Ovary (tissue), 9 donors: ENCODE data around the gene GIMAP5. TPM values are rescaled to one million over a fixed set of nuclear protein-coding genes. Genes with fewer than 3 reads are reported as not detected.

Source experiments
- DNase-seq, 5 donors: peaks; one replicate each; pipeline ENCODE4 v3.0.0-alpha.2; 2019 to 2020
- H3K27ac ChIP-seq, 2 donors: fragments of 200-600 bp; one replicate each; pipeline versions ENCODE4 v1.5.1 to v1.8.0; 2019 to 2022
- H3K27me3 ChIP-seq: fragments of 200-600 bp; one replicate; pipeline ENCODE4 v1.8.0; 2022
- H3K36me3 ChIP-seq: fragments of 200-600 bp; sonication (generic); one replicate; pipeline ENCODE4 v1.5.1; 2019
- H3K4me1 ChIP-seq: one replicate; pipeline ENCODE4 v1.8.1; 2013; ENCODE audit warnings: mild to moderate bottlenecking, moderate library complexity; ENCODE audit not compliant: insufficient read depth
- H3K4me3 ChIP-seq: fragments of 200-600 bp; sonication (generic); one replicate; pipeline ENCODE4 v1.5.1; 2017
- H3K9me3 ChIP-seq, 2 donors: fragments of 200-600 bp in 1 of 2; sonication (generic) in 1 of 2; one replicate each; pipeline versions ENCODE4 v1.5.1 to v1.8.1; 2013 to 2019; ENCODE audit warnings: mild to moderate bottlenecking in 1 of 2, moderate library complexity in 1 of 2
- CTCF ChIP-seq, 3 donors: fragments of 450-650 bp in 2 of 3; fragments of 200-600 bp in 1 of 3; IDR thresholded peaks; one replicate each; pipeline versions ENCODE4 v1.5.1 to v1.8.0; 2016 to 2022; ENCODE audit warnings: antibody characterized with exemption in 3 of 3, mild to moderate bottlenecking in 1 of 3
- EP300 ChIP-seq: sonication (generic); formaldehyde crosslinking; IDR thresholded peaks from one replicate; pipeline ENCODE4 v1.6.1; 2017; ENCODE audit warnings: antibody characterized with exemption
- POLR2A ChIP-seq: fragments of 450-650 bp; IDR thresholded peaks from one replicate; pipeline ENCODE4 v1.6.1; 2017; ENCODE audit warnings: antibody characterized with exemption, mild to moderate bottlenecking, moderate library complexity
- WGBS, 3 donors: extraction: QIAGEN DNeasy Blood & Tissue Kit in 1 of 3; methylation state at CpG; one replicate each; pipeline versions ENCODE4 v1.1.5 to v1.1.7; 2013 to 2017; 5-methylcytosine and 5-hydroxymethylcytosine counted together
- intact Hi-C, 4 donors: fragments of 100-400 bp; cut with DNase I; formaldehyde crosslinking; loops; one replicate each; pipeline versions ENCODE4 v1.11.0 to v1.15.1; 2022 to 2023
- polyA plus RNA-seq, 2 donors: library from polyadenylated mRNA; stranded (reverse); fragments of 200-250 nt in 1 of 2; fragments of 350-450 nt in 1 of 2; fragmentation: Illumina TruSeq in 1 of 2; extraction: RNeasy Lipid Tissue Mini Kit (QIAGEN cat#74804) in 1 of 2; gene quantifications; one replicate each; pipeline ENCODE4 v1.2.3, GENCODE V29; 2013 to 2014
- total RNA-seq, 7 donors: library from RNA; depleted of rRNA in 2 of 7; stranded (reverse); fragments of >200 nt in 2 of 7; fragmentation: NEBNext Ultra II Directional in 3 of 7; extraction: Animal tissue kit (Norgen Biotek cat#: 25700) in 3 of 7; gene quantifications; one replicate each; pipeline versions ENCODE4 v1.1.0 to v1.2.4, GENCODE V29; 2016 to 2023
- donor health status: DM: no; HTN: no; CAD: no; lungs with moderate emphysema.
- donor health status: DM: no; HTN: no; CAD: no.
- donor health status: Bipolar disorder and iron deficiency.
- donor health status: DM: yes; HTN: yes; CAD: no.
- donor health status: DM: no; HTN: no; CAD: no.
- donor health status: DM: yes; HTN: yes; CAD: no.

The GIMAP5 gene
- total and polyA plus RNA-seq, 9 donors: 1.7 to 39.7 (median 6.6) TPM

GRCh38 chr7:150735596-150736358, 1.4 kb upstream of the GIMAP5 start:
- WGBS, 3 donors: 52 to 59% (median 56%) methylated on average over 3 of the region's 3 CpGs

GRCh38 chr7:150736864-150737263, 354 bp upstream of the GIMAP5 start:
- Histone ChIP-seq H3K4me1 (no peaks in the 10 kb centered on the region), H3K27me3 (no peaks in the 10 kb centered on the region), H3K4me3 (no peak overlapping the region), H3K36me3 (no peaks in the 10 kb centered on the region), H3K27ac (no peak overlapping the region), H3K9me3 (no peaks in the 10 kb centered on the region)
- 49 to 61% (median 52%) methylated on average over 4 of the region's 4 CpGs for WGBS, 3 donors
- TF ChIP-seq CTCF (IDR thresholded peaks at IDR 0.05): no peak
- no peak for TF ChIP-seq POLR2A
- no peak for TF ChIP-seq EP300
- intact Hi-C loops: no loop called here
- DNase-seq: no peak

More at GRCh38 chr7:150735596-150736358, 1.4 kb upstream of the GIMAP5 start:
- TF ChIP-seq POLR2A: no peak
- TF ChIP-seq CTCF (IDR thresholded peaks at IDR 0.05): no peak
- no peak overlapping the region for H3K4me3 ChIP-seq
- H3K27me3 ChIP-seq: no peaks in the 10 kb centered on the region
- H3K27ac ChIP-seq: no peak overlapping the region
- DNase-seq: no peak
- intact Hi-C loops: no loop called here
- H3K4me1 ChIP-seq: no peaks in the 10 kb centered on the region
- no peaks in the 10 kb centered on the region for H3K9me3 ChIP-seq
- H3K36me3 ChIP-seq: no peaks in the 10 kb centered on the region

- no peak for DNase-seq
- Histone ChIP-seq H3K4me1 (peaks cover under 1% of the 10 kb centered on the region), H3K27ac (no peak overlapping the region), H3K36me3 (no peaks in the 10 kb centered on the region), H3K27me3 (no peaks in the 10 kb centered on the region), H3K9me3 (no peaks in the 10 kb centered on the region), H3K4me3 (peak overlapping the region; percentile 27)
- intact Hi-C loops: no loop called here
- TF ChIP-seq CTCF (IDR thresholded peaks at IDR 0.05) (no peak), EP300 (no peak), POLR2A (no peak)
- WGBS, 3 donors: 70 to 80% (median 76%) methylated on average over 5 of the region's 5 CpGs
Observed at GRCh38 chr7:150738092-150738491, 874 bp downstream of the GIMAP5 start.

- 64 to 75% (median 67%) methylated on average over 5 of the region's 5 CpGs for whole genome bisulfite sequencing, 3 donors
- no peak overlapping the region for H3K27ac ChIP-seq
- intact Hi-C loops: no loop called here
- H3K4me3 ChIP-seq: peak overlapping the region; percentile 12
- H3K36me3 ChIP-seq: no peaks in the 10 kb centered on the region
- TF ChIP-seq POLR2A (no peak), CTCF (IDR thresholded peaks at IDR 0.05) (no peak), EP300 (no peak)
- no peaks in the 10 kb centered on the region for H3K9me3 ChIP-seq
- DNase-seq: no peak
- H3K4me1 ChIP-seq: peaks cover 2% of the 10 kb centered on the region
- H3K27me3 ChIP-seq: no peaks in the 10 kb centered on the region
Observed at GRCh38 chr7:150738591-150739001, 1.4 kb downstream of the GIMAP5 start.
